ENCODE measurements around the gene AMOTL2. TPM values are rescaled to one million over a fixed set of nuclear protein-coding genes. Genes with fewer than 3 reads are reported as not detected.

The AMOTL2 gene
- total RNA-seq, 1 experiment from 2014 or later = 146 TPM

GRCh38 chr3:134380249-134380648 lies 6.0 kb upstream of the AMOTL2 start:
- Histone ChIP-seq H3K9me3 (ENCODE audit: control insufficient read depth, insufficient read depth, low read depth, low read length) (no peaks in the 10 kb centered on the region), H3K27ac (ENCODE audit: low read length) (no peak overlapping the region), H3K27me3 (ENCODE audit: control insufficient read depth, insufficient read depth, low read length) (no peaks in the 10 kb centered on the region; the same call in 1 of the 2 replicates), H3K4me3 (ENCODE audit: low read depth in 2 of 2, low read length in 2 of 2) (no peak overlapping the region), H3K4me1 (ENCODE audit: control insufficient read depth, insufficient read depth, low read length) (peaks cover 30% of the 10 kb centered on the region), H3K36me3 (ENCODE audit: control insufficient read depth, insufficient read depth, low read length) (no peaks in the 10 kb centered on the region)
- in situ Hi-C loops (cut with HindIII; ENCODE audit: low pct_unique_long_range_greater_than_20kb, low sequenced_read_pairs) (no loop called here), intact Hi-C loops (cut with micrococcal nuclease; ENCODE audit: unreplicated experiment) (no loop called here)
- no TSS peak for BruUV-seq (replicated peaks)
- DNase-seq (ENCODE audit: low read depth, low spot score) (no peak), ATAC-seq (no peak)
- ChIA-PET CTCF (no interaction called here), POLR2A (no interaction called here)
- TF ChIP-seq POLR2AphosphoS5 (IDR thresholded peaks at IDR 0.05; ENCODE audit: low read depth, low read length) = no peak
- TF ChIP-seq CTCF (IDR thresholded peaks at IDR 0.05) = no peak
- TF ChIP-seq REST (IDR thresholded peaks at IDR 0.05; ENCODE audit: insufficient read depth in 1 of 2, low read depth in 2 of 2, low read length in 1 of 2) = no peak
- no peak for TF ChIP-seq TCF7L2 (IDR thresholded peaks at IDR 0.05; ENCODE audit: low read depth, low read length)
- TF ChIP-seq SIN3A (IDR thresholded peaks at IDR 0.05; ENCODE audit: borderline replicate concordance, insufficient read depth, low read depth, low read length) = no peak

- no TSS peak for BruUV-seq (replicated peaks)
- no peak for ATAC-seq
- peaks cover 31% of the 10 kb centered on the region for H3K4me1 ChIP-seq (ENCODE audit: control insufficient read depth, insufficient read depth, low read length)
Observed at GRCh38 chr3:134378818-134379217, 4.6 kb upstream of the AMOTL2 start.

More at GRCh38 chr3:134378818-134379217, 4.6 kb upstream of the AMOTL2 start:
- Histone ChIP-seq H3K4me3 (ENCODE audit: low read depth in 2 of 2, low read length in 2 of 2) (no peak overlapping the region), H3K36me3 (ENCODE audit: control insufficient read depth, insufficient read depth, low read length) (no peaks in the 10 kb centered on the region), H3K27me3 (ENCODE audit: control insufficient read depth, insufficient read depth, low read length) (no peaks in the 10 kb centered on the region; the same call in 1 of the 2 replicates), H3K27ac (ENCODE audit: low read length) (no peak overlapping the region), H3K9me3 (ENCODE audit: control insufficient read depth, insufficient read depth, low read depth, low read length) (no peaks in the 10 kb centered on the region)
- intact Hi-C loops (cut with micrococcal nuclease; ENCODE audit: unreplicated experiment) (loop anchor here (5.0 kb wide), 1 partner anchor 93 kb away; no protein-coding TSS in a partner anchor), in situ Hi-C loops (cut with HindIII; ENCODE audit: low pct_unique_long_range_greater_than_20kb, low sequenced_read_pairs) (no loop called here)
- TF ChIP-seq SIN3A (IDR thresholded peaks at IDR 0.05; ENCODE audit: borderline replicate concordance, insufficient read depth, low read depth, low read length) (no peak), POLR2AphosphoS5 (IDR thresholded peaks at IDR 0.05; ENCODE audit: low read depth, low read length) (no peak), REST (IDR thresholded peaks at IDR 0.05; ENCODE audit: insufficient read depth in 1 of 2, low read depth in 2 of 2, low read length in 1 of 2) (no peak)
- ChIA-PET POLR2A (no interaction called here), CTCF (interaction anchor here (1.1 kb wide), 1 partner anchor 166 kb away, joined by 3 read pairs; no protein-coding TSS in a partner anchor)
- DNase-seq (ENCODE audit: low read depth, low spot score) = no peak

Measured in Panc1 (cell line).